ENCODE results near the gene USP3.
"Not testable (repeated sequence)": the region's sequence is repeated elsewhere in the genome, so short reads cannot be mapped to it uniquely, and the experiment has no call there.

The USP3 gene

DNA sequence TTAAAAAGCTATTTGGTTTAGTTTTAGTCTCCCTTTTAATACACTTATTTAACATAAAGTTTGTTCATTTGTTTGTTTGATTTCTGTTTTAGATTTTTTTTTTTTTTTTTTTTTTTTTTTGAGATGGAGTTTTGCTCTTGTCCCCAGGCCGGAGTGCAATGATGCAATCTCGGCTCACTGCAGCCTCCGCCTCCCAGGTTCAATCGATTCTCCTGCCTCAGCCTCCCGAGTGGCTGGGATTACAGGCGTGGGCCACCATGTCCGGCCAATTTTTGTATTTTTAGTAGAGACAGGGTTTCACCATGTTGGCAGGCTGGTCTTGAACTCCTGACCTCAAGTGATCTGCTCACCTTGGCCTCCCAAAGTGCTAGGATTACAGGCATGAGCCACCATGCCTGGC is 16.1 kb downstream of the USP3 start:
- no CpG with 5 or more reads among the region's 7 CpGs for WGBS, 2 donors (ENCODE audit: extremely low coverage in 2 of 2, insufficient read length in 2 of 2, insufficient replicate concordance in 1 of 2)
- H2AK5ac ChIP-seq (ENCODE audit: low read depth, low read length); H3K4me2 ChIP-seq (ENCODE audit: insufficient read depth, low read length, poor library complexity, severe bottlenecking); H2BK12ac ChIP-seq (ENCODE audit: low read length); H3K36me3 ChIP-seq (replicated peaks in 1 of 2; ENCODE audit: control insufficient read depth in 2 of 2, insufficient read depth in 2 of 2, low read length in 2 of 2); H3K4me3 ChIP-seq (ENCODE audit: low read length in 2 of 2); H4K91ac ChIP-seq (ENCODE audit: low read depth, low read length, poor library complexity); H3K4me1 ChIP-seq (ENCODE audit: control insufficient read depth in 2 of 2, insufficient read depth in 1 of 2, low read depth in 1 of 2, low read length in 2 of 2); H3K27me3 ChIP-seq (ENCODE audit: control insufficient read depth in 3 of 3, insufficient read depth in 3 of 3, low read depth in 1 of 3, low read length in 3 of 3); H3K14ac ChIP-seq (ENCODE audit: low read length); H3K27ac ChIP-seq (replicated peaks; ENCODE audit: low read length); H2BK5ac ChIP-seq (ENCODE audit: low read length); H4K8ac ChIP-seq (ENCODE audit: low read depth, low read length); H3K18ac ChIP-seq (ENCODE audit: low read length); H3K23ac ChIP-seq (ENCODE audit: low read depth, low read length, poor library complexity); H2AFZ ChIP-seq (ENCODE audit: low read length); H3K9me3 ChIP-seq (replicated peaks in 1 of 2; ENCODE audit: control insufficient read depth in 2 of 2, insufficient read depth in 1 of 2, low read depth in 1 of 2, low read length in 2 of 2); H2BK120ac ChIP-seq (ENCODE audit: low read depth, low read length); H3K4ac ChIP-seq (ENCODE audit: low read length); H3K9ac ChIP-seq (ENCODE audit: low read depth, low read length, poor library complexity); DNase-seq (ENCODE audit: low spot score); H3K79me1 ChIP-seq (ENCODE audit: low read depth, low read length); H2BK15ac ChIP-seq (ENCODE audit: low read length): not testable (repeated sequence)

DNA sequence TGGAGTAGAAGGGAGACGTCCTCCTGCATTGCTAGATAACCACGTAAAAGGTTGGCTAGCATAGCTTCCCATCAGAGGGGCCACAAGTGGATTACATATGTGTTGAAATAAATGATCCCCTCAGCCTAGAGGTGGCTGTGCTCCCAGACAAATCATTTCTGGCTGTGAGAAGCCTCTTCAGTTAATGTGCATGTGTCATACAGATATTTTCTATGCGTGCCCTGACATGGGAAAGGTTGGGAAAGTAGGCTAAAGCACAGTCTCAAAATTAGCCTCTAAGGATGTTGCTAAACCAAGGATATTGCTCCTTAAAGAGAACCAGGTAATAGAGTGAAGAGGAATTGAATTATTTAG is 17.8 kb downstream of the USP3 start:
- Histone ChIP-seq H3K4me3 (ENCODE audit: low read length in 2 of 2) (no peak overlapping the region), H3K36me3 (replicated peaks in 1 of 2; ENCODE audit: control insufficient read depth in 2 of 2, insufficient read depth in 2 of 2, low read length in 2 of 2) (no peaks in the 10 kb centered on the region), H2BK12ac (ENCODE audit: low read length) (no peak overlapping the region), H2BK5ac (ENCODE audit: low read length) (no peak overlapping the region), H3K27ac (replicated peaks; ENCODE audit: low read length) (no peak overlapping the region), H4K8ac (ENCODE audit: low read depth, low read length) (no peak overlapping the region), H3K14ac (ENCODE audit: low read length) (no peak overlapping the region), H3K4me1 (ENCODE audit: control insufficient read depth in 2 of 2, insufficient read depth in 1 of 2, low read depth in 1 of 2, low read length in 2 of 2) (peaks cover 3% of the 10 kb centered on the region in 2 donors), H3K9me3 (replicated peaks in 1 of 2; ENCODE audit: control insufficient read depth in 2 of 2, insufficient read depth in 1 of 2, low read depth in 1 of 2, low read length in 2 of 2) (no peaks in the 10 kb centered on the region), H2BK15ac (ENCODE audit: low read length) (no peak overlapping the region), H2AK5ac (ENCODE audit: low read depth, low read length) (no peak overlapping the region), H2BK120ac (ENCODE audit: low read depth, low read length) (no peak overlapping the region), H3K4me2 (ENCODE audit: insufficient read depth, low read length, poor library complexity, severe bottlenecking) (no peak overlapping the region), H3K18ac (ENCODE audit: low read length) (no peak overlapping the region), H3K79me1 (ENCODE audit: low read depth, low read length) (no peaks in the 10 kb centered on the region), H3K9ac (ENCODE audit: low read depth, low read length, poor library complexity) (no peak overlapping the region), H2AFZ (ENCODE audit: low read length) (no peak overlapping the region), H3K27me3 (ENCODE audit: control insufficient read depth in 3 of 3, insufficient read depth in 3 of 3, low read depth in 1 of 3, low read length in 3 of 3) (no peaks in the 10 kb centered on the region), H3K4ac (ENCODE audit: low read length) (no peak overlapping the region), H4K91ac (ENCODE audit: low read depth, low read length, poor library complexity) (no peak overlapping the region), H3K23ac (ENCODE audit: low read depth, low read length, poor library complexity) (no peak overlapping the region)
- DNase-seq (ENCODE audit: low spot score), result no peak
- no CpG with 5 or more reads among the region's 3 CpGs for WGBS, 2 donors (ENCODE audit: extremely low coverage in 2 of 2, insufficient read length in 2 of 2, insufficient replicate concordance in 1 of 2)

DNA sequence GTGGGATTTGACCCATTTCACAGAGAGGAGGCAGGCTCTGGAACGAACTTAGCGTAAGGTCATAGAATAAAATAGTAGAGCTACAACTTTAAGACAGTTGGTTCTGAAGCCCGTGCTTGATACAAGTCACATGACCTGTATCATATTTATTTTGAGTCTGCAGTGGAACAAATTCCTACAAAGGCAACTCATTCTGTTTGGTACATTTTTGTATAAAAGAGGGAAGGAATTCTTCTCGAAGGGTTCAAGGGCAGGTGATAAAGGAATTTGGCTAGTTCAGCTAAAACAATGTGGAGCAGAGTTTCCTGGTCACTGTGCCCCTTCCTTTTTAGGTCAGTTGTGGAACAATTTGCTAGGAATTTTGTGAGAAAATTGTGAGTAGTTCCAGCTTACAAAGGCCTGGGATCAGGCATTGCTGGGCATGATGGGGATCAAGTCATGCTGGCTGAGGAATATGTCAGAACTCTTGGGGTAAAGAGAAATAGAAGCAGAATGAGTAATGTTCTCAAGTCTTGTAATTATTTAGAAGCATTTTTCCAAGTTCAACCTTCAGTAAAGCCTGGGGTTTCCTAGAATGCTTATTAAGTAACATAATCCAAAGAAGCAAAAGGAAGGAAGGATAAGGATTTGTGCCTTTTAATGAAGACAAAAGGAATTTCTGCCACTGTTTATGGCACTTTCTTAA is 19.1 kb downstream of the USP3 start:
- Histone ChIP-seq H3K14ac (ENCODE audit: low read length) (no peak overlapping the region), H3K36me3 (replicated peaks in 1 of 2; ENCODE audit: control insufficient read depth in 2 of 2, insufficient read depth in 2 of 2, low read length in 2 of 2) (peaks cover 0 to 3% of the 10 kb centered on the region in 2 donors), H3K4me3 (ENCODE audit: low read length in 2 of 2) (no peak overlapping the region), H2BK5ac (ENCODE audit: low read length) (no peak overlapping the region), H4K8ac (ENCODE audit: low read depth, low read length) (no peak overlapping the region), H3K4me2 (ENCODE audit: insufficient read depth, low read length, poor library complexity, severe bottlenecking) (no peak overlapping the region), H2BK120ac (ENCODE audit: low read depth, low read length) (no peak overlapping the region), H2AK5ac (ENCODE audit: low read depth, low read length) (no peak overlapping the region), H2AFZ (ENCODE audit: low read length) (no peak overlapping the region), H3K9ac (ENCODE audit: low read depth, low read length, poor library complexity) (no peak overlapping the region), H3K9me3 (replicated peaks in 1 of 2; ENCODE audit: control insufficient read depth in 2 of 2, insufficient read depth in 1 of 2, low read depth in 1 of 2, low read length in 2 of 2) (no peaks in the 10 kb centered on the region), H3K27me3 (ENCODE audit: control insufficient read depth in 3 of 3, insufficient read depth in 3 of 3, low read depth in 1 of 3, low read length in 3 of 3) (no peaks in the 10 kb centered on the region), H3K79me1 (ENCODE audit: low read depth, low read length) (no peaks in the 10 kb centered on the region), H3K18ac (ENCODE audit: low read length) (no peak overlapping the region), H2BK15ac (ENCODE audit: low read length) (no peak overlapping the region), H3K27ac (replicated peaks; ENCODE audit: low read length) (no peak overlapping the region), H4K91ac (ENCODE audit: low read depth, low read length, poor library complexity) (no peak overlapping the region), H2BK12ac (ENCODE audit: low read length) (no peak overlapping the region), H3K4ac (ENCODE audit: low read length) (no peak overlapping the region), H3K23ac (ENCODE audit: low read depth, low read length, poor library complexity) (no peak overlapping the region), H3K4me1 (ENCODE audit: control insufficient read depth in 2 of 2, insufficient read depth in 1 of 2, low read depth in 1 of 2, low read length in 2 of 2) (no peaks in the 10 kb centered on the region)
- DNase-seq (ENCODE audit: low spot score), result no peak
- no CpG with 5 or more reads among the region's 4 CpGs for WGBS, 2 donors (ENCODE audit: extremely low coverage in 2 of 2, insufficient read length in 2 of 2, insufficient replicate concordance in 1 of 2)

DNA sequence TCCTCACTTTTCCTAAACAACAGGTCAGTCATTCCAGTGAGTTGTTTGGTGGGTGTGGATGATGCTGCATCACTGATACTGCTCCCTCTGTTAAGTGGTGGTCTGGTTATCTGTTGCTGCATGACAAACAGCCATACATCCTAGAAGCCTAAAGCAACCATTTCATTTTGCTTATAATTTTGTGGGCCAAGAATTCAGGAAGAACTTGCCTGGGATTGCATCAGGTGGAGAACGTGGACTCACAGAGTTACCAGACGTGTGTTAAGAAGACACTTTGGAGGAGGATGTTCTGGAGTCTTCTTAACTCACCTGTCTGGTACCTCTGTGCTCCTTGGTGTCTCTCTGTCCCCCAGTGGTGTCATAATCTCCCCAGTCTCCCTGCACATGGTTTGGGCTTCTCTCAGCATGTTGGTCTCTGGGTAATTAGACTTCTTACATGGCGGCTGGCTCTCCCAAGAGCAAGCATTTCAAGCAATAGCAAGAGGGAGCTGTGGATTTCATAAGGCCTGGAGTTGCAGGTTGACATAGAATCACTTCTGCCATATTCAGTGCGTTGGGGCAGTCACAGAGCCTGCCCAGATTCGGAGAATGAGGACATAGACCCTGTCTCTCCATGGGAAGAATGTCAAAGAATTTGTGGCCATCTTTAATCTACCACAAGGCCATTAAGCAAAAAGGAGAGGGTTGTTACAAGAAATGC is 20.1 kb downstream of the USP3 start:
- Histone ChIP-seq H4K8ac (ENCODE audit: low read depth, low read length) (no peak overlapping the region), H3K4me1 (ENCODE audit: control insufficient read depth in 2 of 2, insufficient read depth in 1 of 2, low read depth in 1 of 2, low read length in 2 of 2) (no peaks in the 10 kb centered on the region), H3K79me1 (ENCODE audit: low read depth, low read length) (no peaks in the 10 kb centered on the region), H3K9ac (ENCODE audit: low read depth, low read length, poor library complexity) (no peak overlapping the region), H3K18ac (ENCODE audit: low read length) (no peak overlapping the region), H2BK12ac (ENCODE audit: low read length) (no peak overlapping the region), H3K4me3 (ENCODE audit: low read length in 2 of 2) (no peak overlapping the region), H2AK5ac (ENCODE audit: low read depth, low read length) (no peak overlapping the region), H3K9me3 (replicated peaks in 1 of 2; ENCODE audit: control insufficient read depth in 2 of 2, insufficient read depth in 1 of 2, low read depth in 1 of 2, low read length in 2 of 2) (no peaks in the 10 kb centered on the region), H3K36me3 (replicated peaks in 1 of 2; ENCODE audit: control insufficient read depth in 2 of 2, insufficient read depth in 2 of 2, low read length in 2 of 2) (peaks cover 0 to 3% of the 10 kb centered on the region in 2 donors), H3K23ac (ENCODE audit: low read depth, low read length, poor library complexity) (no peak overlapping the region), H2AFZ (ENCODE audit: low read length) (no peak overlapping the region), H3K4me2 (ENCODE audit: insufficient read depth, low read length, poor library complexity, severe bottlenecking) (no peak overlapping the region), H2BK15ac (ENCODE audit: low read length) (no peak overlapping the region), H4K91ac (ENCODE audit: low read depth, low read length, poor library complexity) (no peak overlapping the region), H3K27me3 (ENCODE audit: control insufficient read depth in 3 of 3, insufficient read depth in 3 of 3, low read depth in 1 of 3, low read length in 3 of 3) (no peaks in the 10 kb centered on the region), H3K4ac (ENCODE audit: low read length) (no peak overlapping the region), H2BK120ac (ENCODE audit: low read depth, low read length) (no peak overlapping the region), H2BK5ac (ENCODE audit: low read length) (no peak overlapping the region), H3K27ac (replicated peaks; ENCODE audit: low read length) (no peak overlapping the region), H3K14ac (ENCODE audit: low read length) (no peak overlapping the region)
- WGBS, 2 donors (ENCODE audit: extremely low coverage in 2 of 2, insufficient read length in 2 of 2, insufficient replicate concordance in 1 of 2), result no CpG with 5 or more reads among the region's 5 CpGs
- no peak for DNase-seq (ENCODE audit: low spot score)
